SH-SY5Y (cell line): ENCODE results near the gene TSPAN4.

Experiments used
- GATA2 ChIP-seq: IDR thresholded peaks from 2 replicates; pipeline ENCODE4 v1.6.1; 2011; ENCODE audit warnings: mild to moderate bottlenecking, low read depth, low read length
- GATA3 ChIP-seq: IDR thresholded peaks from 2 replicates; pipeline ENCODE4 v1.6.1; 2011; ENCODE audit warnings: low read depth, mild to moderate bottlenecking, low read length, moderate library complexity

GRCh38 chr11:834371-835316 lies 8.0 kb upstream of the TSPAN4 start:
- no peak for TF ChIP-seq GATA2
- TF ChIP-seq GATA3, result no peak
